Measurements from ENCODE around the gene ABTB1.

- no peak for TF ChIP-seq CTCF (IDR thresholded peaks at IDR 0.05; ENCODE audit: low read depth, low read length)
- no peak for TF ChIP-seq POLR2A (IDR thresholded peaks at IDR 0.05; ENCODE audit: extremely low read depth, insufficient read length)
- TF ChIP-seq, protein P1, sequence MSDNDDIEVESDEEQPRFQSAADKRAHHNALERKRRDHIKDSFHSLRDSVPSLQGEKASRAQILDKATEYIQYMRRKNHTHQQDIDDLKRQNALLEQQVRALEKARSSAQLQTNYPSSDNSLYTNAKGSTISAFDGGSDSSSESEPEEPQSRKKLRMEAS (IDR thresholded peaks at IDR 0.05; ENCODE audit: low read depth, low read length), result no peak
These were observed 18.4 kb upstream of the ABTB1 start for GRCh38 chr3:127654374-127654773.
